H1 (cell line): ENCODE measurements around the gene HBS1L. TPM values are rescaled to one million over a fixed set of nuclear protein-coding genes. Genes with fewer than 3 reads are reported as not detected.

Experiments used
- CTCF ChIA-PET: fragments of 300-600 bp; sonication (Branson Sonifier 250); formaldehyde crosslinking; loops from one replicate; lab custom pipeline; 2021; ENCODE audit not compliant: partially characterized antibody; lab: Charles Lee
- POLR2A ChIA-PET: fragments of 300-600 bp; sonication (Branson Sonifier 250); formaldehyde crosslinking; loops from one replicate; lab custom pipeline; 2021; ENCODE audit warnings: inconsistent platforms; ENCODE audit not compliant: partially characterized antibody; lab: Charles Lee
- DNase-seq, 2 experiments: peaks; one replicate each; pipeline versions ENCODE4 v3.0.0 to v3.0.0-alpha.2; 2010 to 2022; ENCODE audit warnings: low spot score in 2 of 2, low read depth in 1 of 2, mixed read lengths in 1 of 2
- FAIRE-seq: peaks from 2 replicates; lab custom pipeline; 2011; peaks lifted over from hg19 to GRCh38; lab: Jason Lieb, UNC
- H2AFZ ChIP-seq: 2 replicates; pipeline ENCODE4 v1.8.1; 2012; ENCODE audit warnings: low read length, inconsistent platforms
- H2AK5ac ChIP-seq: 2 replicates; pipeline ENCODE4 v1.6.1; 2013; ENCODE audit warnings: low read depth, low read length
- H2BK120ac ChIP-seq: replicated peaks from 2 replicates; pipeline ENCODE3; 2013; ENCODE audit warnings: low read depth, low read length, inconsistent platforms
- H2BK12ac ChIP-seq: 2 replicates; pipeline ENCODE4 v1.6.1; 2013; ENCODE audit warnings: low read depth, low read length
- H2BK15ac ChIP-seq: 2 replicates; pipeline ENCODE4 v1.6.1; 2013; ENCODE audit warnings: low read length
- H2BK20ac ChIP-seq: 2 replicates; pipeline ENCODE4 v1.6.1; 2013; ENCODE audit warnings: low read length
- H2BK5ac ChIP-seq: 2 replicates; pipeline ENCODE4 v1.6.1; 2013; ENCODE audit warnings: low read depth, low read length
- H3K14ac ChIP-seq: 2 replicates; pipeline ENCODE4 v1.6.1; 2013; ENCODE audit warnings: inconsistent platforms; ENCODE audit not compliant: insufficient read length
- H3K18ac ChIP-seq: 2 replicates; pipeline ENCODE4 v1.6.1; 2013; ENCODE audit warnings: low read length; ENCODE audit errors: extremely low read depth
- H3K23ac ChIP-seq: 2 replicates; pipeline ENCODE4 v1.6.1; 2013; ENCODE audit warnings: inconsistent platforms; ENCODE audit not compliant: insufficient read length
- H3K23me2 ChIP-seq: 2 replicates; pipeline ENCODE4 v1.6.1; 2013; ENCODE audit warnings: low read depth, low read length
- H3K27ac ChIP-seq: 2 replicates; pipeline ENCODE4 v1.6.1; 2011; ENCODE audit warnings: low read depth, low read length, inconsistent platforms
- H3K27me3 ChIP-seq, 4 experiments: replicated peaks in 1 of 4; 1 replicate in 1 of 4; 2 replicates in 3 of 4; pipeline versions ENCODE4 v1.6.1 to v1.8.1; 2011 to 2013; ENCODE audit warnings: low read length in 3 of 4, mild to moderate bottlenecking in 3 of 4, inconsistent platforms in 2 of 4, mixed read lengths in 2 of 4, moderate library complexity in 1 of 4; ENCODE audit not compliant: control insufficient read depth in 3 of 4, insufficient read depth in 3 of 4; ENCODE audit errors: extremely low read depth in 1 of 4
- H3K36me3 ChIP-seq, 4 experiments: 2 replicates each; pipeline versions ENCODE4 v1.6.1 to v1.8.1; 2011 to 2013; ENCODE audit warnings: mild to moderate bottlenecking in 4 of 4, low read length in 3 of 4, moderate library complexity in 2 of 4, control low read depth in 1 of 4, inconsistent platforms in 1 of 4; ENCODE audit not compliant: insufficient read depth in 4 of 4, control insufficient read depth in 2 of 4
- H3K4ac ChIP-seq: replicated peaks from 2 replicates; pipeline ENCODE3; 2013; ENCODE audit warnings: low read length, low read depth, mixed read lengths, inconsistent platforms; ENCODE audit not compliant: insufficient read length
- H3K4me1 ChIP-seq, 4 experiments: replicated peaks in 1 of 4; 1 replicate in 1 of 4; 2 replicates in 3 of 4; pipeline versions ENCODE4 v1.6.1 to v1.8.1; 2011 to 2013; ENCODE audit warnings: low read length in 3 of 4, inconsistent platforms in 2 of 4, mixed read lengths in 1 of 4; ENCODE audit not compliant: insufficient read depth in 4 of 4, control insufficient read depth in 3 of 4
- H3K4me2 ChIP-seq, 2 experiments: 2 replicates each; pipeline versions ENCODE4 v1.6.1 to v1.8.1; 2011 to 2013; ENCODE audit warnings: low read depth in 2 of 2, low read length in 2 of 2, control low read depth in 1 of 2, inconsistent platforms in 1 of 2, mild to moderate bottlenecking in 1 of 2; ENCODE audit not compliant: insufficient read depth in 1 of 2
- H3K4me3 ChIP-seq, 4 experiments: fragments of 200-600, 300-600 bp in 1 of 4; sonication (generic), shearing (Covaris generic), sonication (Bioruptor Twin) in 1 of 4; 2 replicates each; pipeline versions ENCODE4 v1.5.1 to v1.8.1; 2011 to 2016; ENCODE audit warnings: low read length in 4 of 4, low read depth in 3 of 4, control low read depth in 2 of 4, inconsistent platforms in 2 of 4, mild to moderate bottlenecking in 2 of 4, mixed read lengths in 1 of 4, moderate library complexity in 1 of 4; ENCODE audit not compliant: insufficient read depth in 2 of 4; ENCODE audit errors: extremely low read depth in 1 of 4
- H3K56ac ChIP-seq: replicated peaks from 2 replicates; pipeline ENCODE3; 2013; ENCODE audit warnings: low read depth, mild to moderate bottlenecking, mixed read lengths, low read length, inconsistent platforms; ENCODE audit not compliant: insufficient read length
- H3K79me1 ChIP-seq: 2 replicates; pipeline ENCODE4 v1.6.1; 2013; ENCODE audit warnings: low read depth, low read length, control low read depth
- H3K79me2 ChIP-seq, 2 experiments: 2 replicates each; pipeline versions ENCODE4 v1.6.1 to v1.8.1; 2012 to 2013; ENCODE audit warnings: low read length in 2 of 2, mild to moderate bottlenecking in 2 of 2, inconsistent platforms in 1 of 2; ENCODE audit not compliant: insufficient read depth in 2 of 2, control insufficient read depth in 1 of 2
- H3K9ac ChIP-seq, 4 experiments: replicated peaks in 1 of 4; 1 replicate in 1 of 4; 2 replicates in 3 of 4; pipeline versions ENCODE4 v1.6.1 to v1.8.1; 2011 to 2013; ENCODE audit warnings: low read depth in 3 of 4, low read length in 3 of 4, control low read depth in 2 of 4, mild to moderate bottlenecking in 2 of 4, moderate library complexity in 2 of 4, inconsistent platforms in 1 of 4; ENCODE audit errors: extremely low read depth in 1 of 4
- H3K9me3 ChIP-seq, 2 experiments: 2 replicates each; pipeline versions ENCODE4 v1.6.1 to v1.8.1; 2012 to 2013; ENCODE audit warnings: mild to moderate bottlenecking in 2 of 2, moderate library complexity in 2 of 2, control low read depth in 1 of 2, inconsistent platforms in 1 of 2, low read depth in 1 of 2, low read length in 1 of 2, mixed read lengths in 1 of 2; ENCODE audit not compliant: insufficient read depth in 2 of 2
- H4K20me1 ChIP-seq, 2 experiments: replicated peaks in 1 of 2; 2 replicates each; pipeline versions ENCODE3 to v1.8.1; 2011 to 2013; ENCODE audit warnings: inconsistent platforms in 2 of 2, low read length in 2 of 2, mild to moderate bottlenecking in 1 of 2; ENCODE audit not compliant: insufficient read depth in 2 of 2, control insufficient read depth in 1 of 2
- H4K5ac ChIP-seq: 2 replicates; pipeline ENCODE4 v1.6.1; 2013; ENCODE audit warnings: low read length, low read depth, mixed read lengths, inconsistent platforms; ENCODE audit not compliant: insufficient read length
- H4K8ac ChIP-seq: 2 replicates; pipeline ENCODE4 v1.8.0; 2013; ENCODE audit warnings: mild to moderate bottlenecking, moderate library complexity, low read length, inconsistent platforms; ENCODE audit not compliant: insufficient read depth; ENCODE audit errors: extremely low read depth
- H4K91ac ChIP-seq: replicated peaks from 2 replicates; pipeline ENCODE3; 2013; ENCODE audit warnings: low read length, mixed read lengths, inconsistent platforms; ENCODE audit not compliant: insufficient read length
- CBX5 ChIP-seq: fragments of 300-800, 300-1000 bp; sonication (generic); IDR thresholded peaks from 2 replicates; pipeline ENCODE4 v1.7.1; 2016; ENCODE audit warnings: antibody characterized with exemption, low read length, low read depth
- CHD2 ChIP-seq: IDR thresholded peaks from 2 replicates; pipeline ENCODE4 v1.6.1; 2012; ENCODE audit warnings: low read length, improper control_type of control experiment
- CTBP2 ChIP-seq: IDR thresholded peaks from 2 replicates; pipeline ENCODE4 v1.7.0; 2011; ENCODE audit warnings: borderline replicate concordance, mild to moderate bottlenecking, moderate library complexity, mixed read lengths, low read length; ENCODE audit not compliant: insufficient read depth, insufficient read length
- WGBS, 2 experiments: shearing (Covaris generic) in 1 of 2; methylation state at CpG; one replicate each; pipeline versions ENCODE4 v1.1.6 to v1.1.7; 2013 to 2015; ENCODE audit warnings: low lambda C conversion rate in 2 of 2, mixed read lengths in 2 of 2, inconsistent platforms in 1 of 2, low coverage in 1 of 2, missing lambda C conversion rate in 1 of 2; ENCODE audit not compliant: insufficient replicate concordance in 2 of 2, insufficient coverage in 1 of 2, insufficient read length in 1 of 2; ENCODE audit errors: extremely low coverage in 1 of 2, missing lambda C conversion rate in 1 of 2; 5-methylcytosine and 5-hydroxymethylcytosine counted together
- polyA plus RNA-seq, 7 experiments: library from polyadenylated mRNA; depleted of rRNA in 3 of 7; stranded (reverse) in 5 of 7; unstranded in 2 of 7; fragments of >200 nt in 5 of 7; fragments of 200-250 nt in 2 of 7; gene quantifications; 1 replicate in 5 of 7; 2 replicates in 1 of 7; 4 replicates in 1 of 7; pipeline versions ENCODE4 v1.2.1 to v1.2.3, GENCODE V29; 2011 to 2013; ENCODE audit warnings: missing spikeins in 2 of 7, mixed read lengths in 2 of 7
- total RNA-seq: library from RNA; stranded (reverse); fragmentation: NEBNext Ultra II Directional; extraction: Animal tissue kit (Norgen Biotek cat#: 25700); gene quantifications from 2 replicates; pipeline ENCODE4 v1.2.1, GENCODE V29; 2021

The HBS1L gene
- total and polyA plus RNA-seq, 2 of the 8 experiments (the other 6 are each of a cell fraction or from before 2014, with no cell fraction given): 28.1 to 97.1 TPM

DNA sequence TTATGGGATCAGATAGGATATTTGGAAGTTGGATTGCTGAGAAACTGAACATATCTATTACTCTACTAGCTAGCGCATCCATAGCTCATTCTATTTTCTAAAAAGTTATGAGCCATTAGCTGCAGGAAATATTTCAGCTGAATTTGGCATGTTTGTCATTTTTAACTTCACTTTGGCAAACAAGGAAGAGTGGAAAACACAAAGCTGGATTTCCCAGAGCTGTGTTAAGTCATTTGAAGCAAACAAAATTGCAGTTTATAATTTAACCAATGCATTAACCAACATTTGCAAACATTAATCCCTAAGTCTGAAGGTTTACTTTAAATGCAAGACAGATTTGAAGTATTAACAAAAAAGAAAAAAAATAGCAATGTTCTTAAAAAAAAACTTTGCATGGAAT, 105.9 kb downstream of the HBS1L start:
- no peak overlapping the region for H2AK5ac ChIP-seq
- H2BK120ac ChIP-seq: no peak overlapping the region
- no peak overlapping the region for H4K5ac ChIP-seq
- no peak overlapping the region for H2BK15ac ChIP-seq
- no peak overlapping the region for H4K91ac ChIP-seq
- no peak for DNase-seq
- no peaks in the 10 kb centered on the region for H3K23me2 ChIP-seq
- no peak overlapping the region for H2BK20ac ChIP-seq
- no peak overlapping the region for H2BK5ac ChIP-seq
- H3K79me2 ChIP-seq: no peaks in the 10 kb centered on the region
- H3K27ac ChIP-seq: no peak overlapping the region
- 92% methylated on average over 1 of the region's 1 CpG; no CpG with 5 or more reads in 1 of the 2 experiments for WGBS, 2 experiments
- no peak overlapping the region for H3K9ac ChIP-seq
- H3K4me1 ChIP-seq: no peaks in the 10 kb centered on the region
- ChIA-PET POLR2A (no interaction called here), CTCF (interaction anchor here (0.6 to 5.6 kb wide), 4 partner anchors 9 to 835 kb away, joined by 3 to 35 read pairs (median 4); no protein-coding TSS in a partner anchor)
- no peak overlapping the region for H4K8ac ChIP-seq
- no peaks in the 10 kb centered on the region for H3K79me1 ChIP-seq
- no peak overlapping the region for H3K4me3 ChIP-seq
- no peaks in the 10 kb centered on the region for H4K20me1 ChIP-seq
- no peaks in the 10 kb centered on the region for H3K36me3 ChIP-seq
- no peak overlapping the region for H3K18ac ChIP-seq
- H3K27me3 ChIP-seq: no peaks in the 10 kb centered on the region
- H2AFZ ChIP-seq: no peak overlapping the region
- no peak overlapping the region for H3K56ac ChIP-seq
- no peak overlapping the region for H2BK12ac ChIP-seq
- FAIRE-seq: no peak
- TF ChIP-seq CBX5: no peak
- TF ChIP-seq CTBP2: no peak
- TF ChIP-seq CHD2: no peak
- TF ChIP-seq, all 59 proteins: peak for 0
- Histone ChIP-seq H3K4ac (no peak overlapping the region), H3K4me2 (no peak overlapping the region), H3K23ac (no peak overlapping the region), H3K14ac (no peak overlapping the region), H3K9me3 (peaks cover 0 to 3% of the 10 kb centered on the region in 2 experiments; a peak in 1 of 4 replicates)
